Superior temporal gyrus (tissue), 1 donor: ENCODE results near the gene ALX4.
A peak's percentile ranks its signal among the peaks of the same experiment; 100 is the strongest.

Source experiments
- DNase-seq: peaks from one replicate; pipeline ENCODE4 v3.0.0-alpha.2; 2016; ENCODE audit errors: extremely low spot score

The ALX4 gene

GRCh38 chr11:44300844-44301563, 8.9 kb downstream of the ALX4 start:
- no peak for DNase-seq

GRCh38 chr11:44298862-44299261, 11.1 kb downstream of the ALX4 start:
- DNase-seq = no peak

GRCh38 chr11:44290208-44290607, 19.7 kb downstream of the ALX4 start:
- no peak for DNase-seq

DNA sequence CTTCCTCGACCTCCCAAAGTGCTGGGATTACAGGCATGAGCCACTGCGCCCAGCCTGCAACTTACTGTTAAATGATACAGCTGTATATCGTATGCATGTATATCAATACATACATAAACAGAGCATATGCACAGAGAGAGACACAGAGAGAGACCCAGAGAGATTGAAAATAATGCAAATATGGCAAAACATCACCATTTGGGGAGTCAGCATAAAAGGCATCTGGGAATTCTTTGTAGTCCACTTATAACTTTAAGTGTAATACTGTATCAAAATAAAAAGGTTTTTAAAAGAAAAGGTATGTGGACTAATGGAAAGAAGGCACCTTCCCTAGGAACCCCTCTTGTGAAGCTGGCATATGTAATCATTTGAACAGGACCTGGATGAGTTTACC, 21.8 kb downstream of the ALX4 start:
- no peak for DNase-seq

DNA sequence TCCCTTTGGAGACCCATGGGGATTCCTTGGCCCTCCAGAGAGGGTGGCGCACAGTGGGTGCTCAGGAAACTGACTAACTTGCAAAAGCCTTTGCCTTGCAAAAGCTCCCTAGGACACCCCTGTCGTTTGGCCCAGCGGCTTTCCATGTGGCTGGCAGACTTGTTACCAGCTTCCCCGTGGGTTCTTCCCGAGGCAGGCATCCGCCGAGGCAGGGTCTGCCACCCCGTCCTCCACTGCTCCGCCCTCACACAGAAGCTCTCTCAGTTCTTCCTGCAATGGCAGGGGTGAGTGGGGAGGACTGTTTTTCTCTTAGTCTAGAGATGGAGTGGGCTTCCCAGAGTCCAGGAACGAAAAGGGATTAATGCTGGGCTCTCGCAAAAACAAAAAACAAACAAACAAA, 23.0 kb downstream of the ALX4 start:
- no peak for DNase-seq

GRCh38 chr11:44286268-44286880, 23.6 kb downstream of the ALX4 start:
- peak; percentile 57 for DNase-seq

GRCh38 chr11:44285756-44286155, 24.2 kb downstream of the ALX4 start:
- no peak for DNase-seq

DNA sequence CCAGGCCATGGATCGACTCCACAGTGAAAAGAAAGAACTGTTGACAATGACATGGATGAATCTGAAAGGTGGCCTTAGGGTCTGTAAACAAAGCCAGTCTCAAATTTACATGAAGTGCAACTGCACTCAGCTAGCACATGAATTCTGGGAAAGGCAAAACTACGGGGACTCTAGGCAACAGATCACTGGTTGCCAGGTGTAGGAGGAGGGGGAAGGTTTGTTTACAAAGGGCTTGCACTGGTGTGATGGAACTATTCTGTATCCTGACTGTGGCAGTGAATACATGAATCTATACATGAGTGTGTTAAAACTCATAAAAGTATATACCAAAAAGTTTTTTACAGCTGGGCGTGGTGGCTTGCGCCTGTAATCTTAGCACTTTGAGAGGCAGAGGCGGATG, 27.3 kb downstream of the ALX4 start:
- DNase-seq = no peak

DNA sequence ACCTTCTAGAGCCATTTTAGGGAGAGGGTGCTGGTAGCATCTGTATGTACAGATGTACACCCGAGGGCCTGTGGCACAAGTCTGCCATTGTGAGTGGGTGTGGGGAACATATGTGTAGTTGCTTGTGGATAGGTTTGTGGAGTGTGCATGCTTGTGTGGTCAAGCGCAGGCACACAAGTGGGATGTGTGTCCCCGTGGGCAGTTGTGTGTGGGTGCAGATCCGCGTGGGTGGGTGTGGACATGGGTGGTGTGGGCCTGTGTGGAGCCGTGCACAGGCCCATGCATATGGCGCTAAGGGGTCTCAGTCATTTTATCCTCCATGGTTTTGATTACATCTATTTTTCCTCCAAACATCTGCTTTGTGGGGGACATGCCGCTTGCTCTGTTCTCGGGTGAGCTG, 28.8 kb downstream of the ALX4 start:
- no peak for DNase-seq

- DNase-seq = no peak
These were observed 29.7 kb downstream of the ALX4 start for GRCh38 chr11:44280257-44280656.

- DNase-seq = no peak
These were observed 30.5 kb downstream of the ALX4 start for GRCh38 chr11:44279483-44279882.

DNA sequence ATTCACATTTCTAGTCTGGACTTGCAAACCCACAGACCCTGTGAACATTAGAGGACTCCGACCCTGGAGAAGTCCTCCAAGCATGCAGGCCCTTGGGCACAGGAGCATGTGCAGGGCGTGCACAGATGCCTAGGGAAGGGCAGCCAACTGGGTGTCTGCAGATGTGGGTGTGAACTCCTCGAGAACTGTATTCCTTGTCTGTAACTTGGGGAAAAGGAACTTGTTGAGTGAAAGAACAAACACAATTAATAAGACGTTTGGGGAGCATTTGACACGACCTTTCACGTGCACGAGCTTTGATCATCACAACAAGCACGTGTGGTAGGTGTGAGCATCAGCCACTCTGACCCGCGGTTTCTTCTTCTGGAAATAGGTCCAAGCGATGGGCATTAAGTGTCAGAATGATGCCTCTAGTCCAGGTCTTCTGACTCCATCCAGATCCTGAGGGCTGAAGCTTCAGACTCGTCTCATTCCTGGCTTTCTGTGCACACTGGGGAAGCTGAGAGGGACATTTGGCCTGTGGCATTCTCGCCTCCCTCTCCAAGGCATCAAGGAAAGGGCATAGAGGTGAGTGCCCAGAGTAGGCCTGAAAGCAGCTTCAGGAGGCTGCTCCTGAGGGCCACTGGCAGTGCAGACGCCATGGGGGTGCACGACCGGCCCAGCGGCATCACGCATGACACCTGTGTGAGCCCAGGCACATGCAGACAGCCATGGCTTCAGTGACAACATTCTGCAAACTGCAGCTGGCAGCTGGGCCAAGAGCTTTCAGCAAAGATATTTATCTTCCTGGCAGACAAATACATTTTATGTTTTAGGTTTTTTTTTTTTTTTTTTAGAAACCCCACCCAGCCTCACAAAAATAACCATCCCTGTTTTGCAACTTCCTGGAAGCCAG, 32.5 kb downstream of the ALX4 start:
- no peak for DNase-seq

DNA sequence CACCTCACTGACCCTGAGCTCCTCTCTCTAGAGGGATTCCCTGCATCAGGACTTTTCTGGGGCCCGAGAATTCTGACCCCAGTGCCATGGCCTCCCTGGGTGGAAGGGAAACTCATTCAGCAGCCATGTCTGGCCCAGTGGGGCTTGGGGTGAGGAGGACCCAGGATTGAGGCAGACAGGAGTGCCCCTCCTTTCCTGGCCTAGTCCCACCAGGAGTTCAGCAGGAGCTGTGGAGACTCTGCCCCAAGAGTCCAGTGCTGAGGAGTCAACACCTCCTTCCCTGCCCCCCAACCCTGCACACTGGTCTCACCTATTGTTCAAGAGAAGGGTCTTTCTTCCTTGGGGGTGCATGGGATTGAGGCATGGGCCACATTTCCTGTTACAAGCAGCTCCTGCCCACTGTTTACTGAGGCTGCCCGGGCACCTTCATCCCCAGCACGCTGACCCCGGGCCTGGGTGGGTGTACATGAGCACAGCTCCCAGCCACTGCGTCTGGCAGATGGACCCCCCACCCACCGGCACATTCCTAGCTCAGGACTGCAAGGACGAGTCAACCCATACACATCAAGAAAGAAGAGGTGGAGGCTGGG, 33.9 kb downstream of the ALX4 start:
- DNase-seq = no peak

GRCh38 chr11:44275241-44275640, 34.7 kb downstream of the ALX4 start:
- DNase-seq = no peak

GRCh38 chr11:44274404-44274803, 35.5 kb downstream of the ALX4 start:
- DNase-seq = no peak

DNA sequence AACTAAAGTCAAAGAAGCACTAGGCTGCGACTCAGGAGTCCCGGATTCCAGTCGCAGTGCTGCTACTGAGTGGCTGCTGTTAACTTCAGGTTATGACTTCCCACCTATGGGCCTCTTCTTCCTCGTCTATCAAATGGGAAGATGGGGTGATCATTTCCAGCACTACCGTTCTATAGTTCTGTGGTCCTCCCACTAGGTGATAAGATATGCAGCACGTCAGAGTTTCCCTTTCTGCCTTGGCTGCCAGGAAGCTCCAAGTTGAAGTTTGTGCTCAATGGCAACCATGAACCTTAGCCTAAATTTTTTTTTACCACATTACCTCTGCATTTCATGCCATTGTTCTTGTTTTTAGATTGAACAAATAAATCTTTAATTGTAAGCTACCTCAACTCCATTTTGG, 38.7 kb downstream of the ALX4 start:
- DNase-seq = no peak

DNA sequence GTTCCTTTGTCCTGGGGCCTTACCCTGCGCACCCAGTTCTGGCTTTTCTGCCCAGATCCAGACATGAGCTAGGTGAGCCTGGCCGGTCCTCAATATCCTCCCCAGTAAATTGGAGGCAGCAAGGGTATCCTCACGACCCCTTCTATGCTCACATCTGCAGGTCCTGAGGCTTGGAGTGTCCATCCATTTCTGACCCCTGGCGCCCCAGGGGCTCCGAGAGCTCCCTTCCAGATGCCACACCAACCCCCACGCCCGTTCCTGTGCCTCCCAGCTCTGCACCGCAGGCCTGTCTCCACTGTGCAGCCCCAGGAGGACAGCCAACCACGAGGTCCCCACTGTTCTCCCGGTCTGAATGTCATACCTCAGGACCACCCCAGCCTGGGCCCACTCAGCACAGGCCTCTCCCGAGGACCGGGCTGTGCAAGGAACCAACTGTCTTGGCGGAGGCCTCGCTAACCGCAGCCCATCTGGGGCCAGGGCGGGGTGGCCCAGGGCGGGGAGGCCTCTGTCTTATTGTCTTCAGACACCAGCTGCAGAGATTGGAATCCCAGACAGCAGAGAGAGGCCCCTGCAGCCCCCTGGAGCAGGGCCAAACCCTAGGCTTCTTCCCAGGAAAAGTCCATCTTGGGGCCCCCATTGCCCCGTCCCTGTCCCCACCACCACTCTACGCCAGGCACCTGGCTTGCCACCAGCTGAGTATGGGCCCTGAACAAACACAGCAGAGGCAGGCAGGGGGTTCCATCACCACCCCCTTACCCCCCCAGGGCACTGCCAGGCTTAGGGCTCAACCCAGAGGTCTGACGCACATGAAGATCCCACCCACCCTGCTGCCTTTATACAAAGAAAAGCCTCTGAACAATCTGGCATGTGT, 39.3 kb downstream of the ALX4 start:
- no peak for DNase-seq

GRCh38 chr11:44269369-44270351, 40.3 kb downstream of the ALX4 start:
- no peak for DNase-seq

DNA sequence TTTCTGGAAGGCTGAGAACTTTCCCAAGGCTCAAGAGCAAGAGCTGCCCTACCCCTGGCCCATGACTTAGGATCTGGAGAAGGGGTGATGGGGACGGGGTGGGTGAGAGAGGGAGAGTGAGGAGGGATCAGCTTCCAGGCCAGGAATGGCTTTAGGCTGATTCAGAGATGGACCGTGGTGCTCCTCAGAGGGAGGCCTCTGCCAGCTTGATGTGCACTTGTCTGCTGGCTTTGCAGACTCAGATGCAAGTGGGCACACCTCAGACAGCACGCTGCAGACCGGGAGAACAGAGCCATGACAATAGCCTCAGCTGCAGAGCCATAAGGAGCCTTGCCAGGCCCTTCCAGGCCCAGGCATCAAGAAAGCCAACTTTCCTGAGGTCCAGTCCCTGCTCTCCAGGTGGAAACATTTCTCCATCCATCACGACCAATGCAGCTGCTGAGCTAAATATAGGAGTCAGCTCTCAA, 41.3 kb downstream of the ALX4 start:
- no peak for DNase-seq
